GM19351 (cell line): ENCODE measurements around the gene NELL2.
"Not testable (repeated sequence)": the region's sequence is repeated elsewhere in the genome, so short reads cannot be mapped to it uniquely, and the experiment has no call there.

ENCODE experiments used
- ATAC-seq: cut with Tn5 transposase; IDR thresholded peaks from one replicate; pipeline ENCODE4 v1.9.1; 2021; ENCODE audit warnings: mild to moderate bottlenecking, moderate library complexity; ENCODE audit not compliant: unreplicated experiment

NELL2 gene

DNA sequence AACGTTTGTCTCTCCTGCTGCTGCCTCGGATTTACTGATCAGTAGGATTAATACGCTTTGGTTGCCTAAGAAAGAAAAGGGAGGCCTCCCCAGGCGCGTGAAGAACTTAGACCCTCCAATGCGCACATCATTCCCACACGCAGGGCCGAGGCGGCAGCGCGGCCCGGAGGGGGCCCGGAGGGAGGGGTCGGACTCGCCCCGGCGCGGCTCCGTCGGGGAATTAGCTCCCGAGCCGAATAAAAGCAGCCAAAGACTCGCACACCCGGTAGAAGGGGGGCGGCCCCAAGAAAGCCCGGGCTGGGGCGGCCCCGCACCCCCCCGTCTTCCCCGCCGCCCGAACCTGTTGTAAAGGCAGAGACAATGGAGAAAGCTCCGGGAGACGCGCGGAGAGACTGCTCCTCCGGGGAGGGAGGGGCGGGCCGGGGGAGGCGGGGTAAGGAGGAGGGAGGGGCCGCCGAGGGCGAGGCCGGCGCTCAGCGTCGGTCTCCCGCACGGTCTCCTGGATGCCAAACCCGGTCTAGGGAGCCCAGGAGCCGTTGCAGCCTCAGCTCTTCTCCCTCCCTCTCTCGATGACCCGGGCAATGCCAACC is at the start of gene NELL2:
NELL2 (minus strand) TSS at position 362 of the 590 bp plus-strand sequence. CDS start 446 bp downstream, outside the sequence.
- ATAC-seq = peak; percentile 67

DNA sequence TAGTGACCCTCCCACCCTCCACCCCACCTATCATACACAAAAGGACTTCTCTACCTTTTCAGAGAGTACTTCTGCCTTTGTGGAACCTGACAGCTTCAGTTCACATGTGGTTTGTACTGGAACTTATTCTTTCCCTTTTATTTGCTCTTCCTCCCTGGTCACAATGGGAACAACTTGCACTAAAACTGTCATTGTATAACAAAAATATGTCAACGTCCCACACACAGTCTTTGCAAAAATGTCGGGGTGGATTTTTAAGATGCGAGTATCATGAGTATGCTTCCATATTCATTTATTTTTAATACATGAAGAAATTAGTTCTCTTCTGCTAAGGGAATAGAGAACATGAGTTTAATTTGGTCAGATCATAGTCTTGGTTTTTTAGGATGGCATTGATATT is 45.6 kb upstream of the NELL2 start:
- no peak for ATAC-seq

DNA sequence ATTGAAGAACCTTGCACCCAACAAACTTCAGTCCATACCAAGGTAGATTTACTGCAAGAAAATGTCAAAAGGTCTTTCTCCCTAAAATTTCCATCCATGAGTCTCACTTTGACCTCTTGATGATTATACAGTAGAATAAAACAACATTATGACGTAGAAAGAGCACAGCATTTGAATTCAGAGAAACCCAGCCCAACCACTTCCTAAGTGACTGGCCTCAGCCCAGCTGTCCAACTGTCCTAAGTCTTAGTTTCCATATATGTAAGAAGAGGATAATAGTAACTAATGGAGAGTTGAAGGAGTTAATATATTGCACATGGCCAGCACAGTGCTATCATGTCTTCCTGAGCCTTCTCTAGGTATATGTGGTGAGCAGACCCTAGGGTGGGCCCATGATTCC is 41.0 kb upstream of the NELL2 start:
- ATAC-seq = no peak

GRCh38 chr12:44915958-44916357 is 39.8 kb upstream of the NELL2 start:
- no peak for ATAC-seq

- no peak for ATAC-seq
Measured at GRCh38 chr12:44904321-44904720, 28.2 kb upstream of the NELL2 start.

DNA sequence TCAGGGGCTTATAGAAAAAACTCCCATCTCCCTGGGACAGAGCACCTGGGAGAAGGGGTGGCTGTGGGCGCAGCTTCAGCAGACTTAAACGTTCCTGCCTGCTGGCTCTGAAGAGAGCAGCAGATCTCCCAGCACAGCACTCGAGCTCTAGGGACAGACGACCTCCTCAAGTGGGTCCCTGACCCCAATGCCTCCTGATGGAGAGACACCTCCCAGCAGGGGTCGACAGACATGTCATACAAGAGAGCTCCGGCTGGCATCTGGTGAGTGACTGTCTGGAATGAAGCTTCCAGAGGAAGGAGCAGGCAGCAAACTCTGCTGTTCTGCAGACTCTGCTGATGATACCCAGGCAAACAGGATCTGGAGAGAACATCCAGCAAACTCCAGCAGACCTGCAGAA is 22.0 kb upstream of the NELL2 start:
- not testable (repeated sequence) for ATAC-seq

GRCh38 chr12:44889926-44890325 is 13.8 kb upstream of the NELL2 start:
- ATAC-seq = no peak

DNA sequence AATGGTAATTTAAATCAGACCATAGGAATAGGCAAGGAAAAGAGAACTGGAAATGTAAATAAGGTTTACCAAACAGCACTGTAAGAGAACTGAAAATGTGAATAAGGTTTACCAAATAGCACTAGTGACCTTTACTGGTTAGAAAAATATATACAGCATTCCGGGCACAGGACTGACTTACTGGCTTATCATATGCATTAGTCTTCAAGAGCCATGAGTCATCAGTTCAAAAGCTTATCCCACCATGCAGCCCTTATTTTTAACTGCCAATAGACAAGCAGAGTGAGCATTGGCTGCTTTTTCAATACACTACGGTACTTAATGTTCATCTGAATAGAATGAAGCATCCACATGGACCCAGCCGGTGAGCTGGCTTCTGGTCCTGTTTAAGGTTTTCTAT is 13.0 kb upstream of the NELL2 start:
- ATAC-seq = no peak

GRCh38 chr12:44885902-44886301 is 9.8 kb upstream of the NELL2 start:
- no peak for ATAC-seq

DNA sequence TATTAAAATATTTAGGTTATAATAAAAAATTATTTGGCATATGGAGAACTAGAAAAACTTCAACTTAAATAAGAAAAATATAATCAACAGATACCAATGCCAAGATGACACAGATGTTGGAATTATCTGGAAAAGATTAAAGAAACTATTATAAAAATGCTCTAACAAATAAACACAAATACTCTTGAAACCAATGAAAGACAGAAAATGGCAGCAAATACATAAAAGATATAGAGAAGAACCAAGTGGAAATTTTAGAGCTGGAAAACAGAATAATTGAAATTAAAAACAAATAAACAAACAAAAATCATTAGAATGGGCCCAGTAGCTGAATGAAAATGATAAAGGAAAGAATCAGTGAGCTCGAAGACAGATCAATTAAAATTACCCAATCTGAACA is 5.1 kb upstream of the NELL2 start:
- ATAC-seq = no peak

DNA sequence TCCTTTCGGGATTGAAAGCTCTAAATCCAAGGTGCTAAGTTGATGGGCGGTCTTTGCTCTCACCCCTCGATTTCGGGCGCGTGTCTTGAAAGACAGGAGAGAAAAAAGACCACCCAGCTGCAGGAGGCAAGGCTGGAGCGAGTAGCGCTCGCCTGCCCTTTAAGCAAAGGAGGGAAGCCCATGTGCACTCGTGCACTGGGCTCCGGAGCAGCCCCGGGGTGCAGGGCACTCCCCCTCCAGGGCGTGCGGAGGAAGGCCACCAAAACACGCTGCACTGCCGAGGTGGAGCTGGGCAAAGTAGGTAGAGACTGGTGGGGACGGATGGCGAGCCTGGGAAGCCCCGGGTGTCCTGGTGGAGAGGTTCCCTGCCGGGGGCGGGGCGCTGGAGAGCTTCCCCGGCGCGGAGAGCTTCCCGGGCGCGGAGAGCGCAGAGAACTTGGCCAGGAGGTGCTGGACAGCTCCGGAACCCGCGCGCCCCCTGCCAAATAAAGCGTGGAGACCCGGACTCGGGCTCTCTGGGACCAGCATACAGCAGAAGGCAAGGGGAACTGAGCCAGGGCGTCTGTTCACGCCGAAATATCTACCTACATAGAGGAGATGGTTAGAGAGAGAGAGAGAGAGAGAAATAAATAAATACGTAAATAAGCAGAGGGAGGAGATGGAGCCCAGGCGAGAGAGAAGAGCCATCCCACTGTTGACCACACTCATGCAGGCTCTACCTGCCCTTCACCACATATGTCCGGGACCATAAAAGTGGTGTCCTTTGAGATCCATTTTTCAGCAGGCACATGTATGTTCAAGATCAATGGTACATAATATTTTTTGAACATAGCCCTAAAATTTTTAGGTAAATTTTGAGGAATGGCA is 662 bp upstream of the NELL2 start:
- peak; percentile 55 for ATAC-seq

DNA sequence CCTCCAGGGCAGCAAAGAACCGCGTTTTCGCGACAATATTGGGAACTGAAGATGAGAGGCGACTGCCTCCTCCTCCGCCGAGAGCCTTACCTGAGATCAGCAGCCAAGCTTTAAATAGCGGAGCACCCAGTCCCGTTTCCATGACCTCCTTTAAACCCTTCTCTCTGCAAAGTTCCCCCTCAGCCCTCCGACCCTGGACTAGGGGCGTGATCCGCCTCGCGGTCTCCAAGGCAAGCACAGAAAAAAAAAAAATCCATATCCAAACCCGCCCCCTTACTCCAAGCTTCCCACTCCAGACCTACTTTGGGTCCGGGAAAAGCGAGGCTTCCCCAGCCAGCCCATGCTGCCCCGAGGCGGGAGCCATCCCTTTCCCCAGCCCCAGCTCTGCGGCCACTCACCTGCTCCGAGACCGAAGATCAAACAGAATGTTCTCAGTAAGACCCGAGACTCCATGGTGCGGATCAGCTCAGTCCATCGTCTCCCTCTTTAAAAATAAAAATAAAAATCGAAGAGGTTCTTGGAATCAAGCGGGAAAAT is 630 bp downstream of the NELL2 start:
- ATAC-seq = peak; percentile 13

DNA sequence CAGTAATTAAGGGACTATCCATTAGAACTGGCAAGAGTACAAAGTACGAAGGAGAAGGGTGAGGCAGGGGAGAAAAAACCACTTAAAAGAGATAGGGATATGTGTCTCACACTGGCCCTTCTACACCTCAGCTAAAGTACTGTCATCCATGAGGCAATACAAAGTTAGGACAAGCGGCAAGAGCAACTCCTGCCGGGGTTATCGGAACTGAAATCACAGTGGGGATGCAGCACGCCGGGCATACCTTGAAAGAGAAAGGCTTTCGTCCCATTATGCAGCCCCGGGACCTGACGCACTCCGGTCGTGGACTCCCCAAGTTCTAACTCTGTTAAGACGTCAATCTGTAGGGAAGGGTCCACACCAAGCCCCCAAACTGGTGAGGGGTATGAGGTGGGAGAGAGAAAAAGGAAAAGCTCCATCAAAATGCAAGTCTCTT is 1.1 kb downstream of the NELL2 start:
- peak; percentile 20 for ATAC-seq

- no peak for ATAC-seq
Measured at GRCh38 chr12:44873898-44874297, 2.2 kb downstream of the NELL2 start.

DNA sequence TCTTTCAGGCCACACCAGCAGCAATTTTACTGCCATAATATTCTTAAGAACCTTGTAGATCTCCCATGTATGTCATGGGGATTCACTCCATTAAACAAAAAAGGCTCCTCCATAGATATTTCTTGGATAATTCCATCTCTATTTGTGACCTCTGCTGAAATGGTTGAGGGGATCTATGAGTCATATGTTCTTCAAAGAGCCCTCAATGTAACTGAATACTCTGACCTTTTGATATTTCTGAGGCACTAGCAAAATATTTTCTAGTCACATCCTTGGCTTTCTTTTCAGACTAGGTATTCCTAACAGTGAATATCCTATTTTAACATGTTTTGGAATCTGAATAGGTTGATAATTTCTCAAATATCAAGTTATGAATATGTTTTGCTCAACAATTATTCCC is 6.6 kb downstream of the NELL2 start:
- ATAC-seq = no peak

GRCh38 chr12:44863867-44864266 is 12.2 kb downstream of the NELL2 start:
- no peak for ATAC-seq

GRCh38 chr12:44859998-44860689 is 16.0 kb downstream of the NELL2 start:
- no peak for ATAC-seq

DNA sequence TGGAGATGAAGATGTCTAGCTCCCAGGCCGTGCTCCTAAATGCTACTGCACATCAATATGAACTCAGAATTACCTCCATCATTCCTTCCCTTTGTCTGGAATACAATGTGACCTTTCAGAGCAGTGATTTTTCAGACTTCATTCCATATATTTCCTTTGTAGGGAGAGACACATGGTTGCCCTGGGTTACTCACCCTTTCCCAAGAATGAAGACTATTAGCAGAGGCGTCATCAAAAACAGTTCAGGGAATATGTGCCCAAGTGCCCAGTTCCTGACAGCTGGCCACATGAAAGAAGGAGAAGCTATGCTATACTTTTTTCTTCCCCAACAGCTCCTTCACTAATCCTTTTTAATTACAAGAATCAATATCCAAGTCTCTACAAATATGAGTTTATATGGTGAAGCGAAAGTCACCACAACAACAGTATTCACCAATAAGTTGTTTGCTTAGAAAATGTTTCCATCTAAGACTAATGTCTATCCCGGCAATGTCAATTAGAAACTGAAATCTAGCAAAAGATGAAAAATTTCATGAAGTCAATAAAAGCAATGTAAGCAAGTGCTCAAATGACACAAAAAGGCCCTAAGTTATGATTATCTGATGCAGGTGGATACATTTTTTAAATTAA is 17.8 kb downstream of the NELL2 start:
- ATAC-seq = no peak

GRCh38 chr12:44852483-44852882 is 23.6 kb downstream of the NELL2 start:
- ATAC-seq = no peak

DNA sequence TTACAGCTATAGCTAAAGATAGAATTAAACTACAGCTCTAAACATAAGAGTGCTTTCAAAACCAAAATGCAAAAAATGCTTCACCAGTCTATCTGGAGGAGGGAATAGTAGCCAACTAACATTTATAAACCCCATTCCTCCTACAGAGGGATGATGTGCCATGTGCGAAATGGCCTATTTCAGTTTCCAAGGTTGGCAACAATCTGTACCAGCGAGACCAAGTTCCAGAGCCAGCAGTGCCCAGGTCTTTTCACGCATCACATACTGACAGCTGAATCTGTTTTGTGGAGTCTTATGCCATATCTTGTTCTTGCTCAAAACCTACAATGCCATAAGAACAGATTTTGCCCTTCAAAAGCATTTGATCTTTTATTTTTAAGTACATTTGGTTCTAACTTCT is 24.5 kb downstream of the NELL2 start:
- no peak for ATAC-seq

- ATAC-seq = peak; percentile 68
Measured at GRCh38 chr12:44848703-44849085, 27.4 kb downstream of the NELL2 start.
